SK-N-SH (cell line): Measurements from ENCODE around the gene PRRT4. TPM values are rescaled to one million over a fixed set of nuclear protein-coding genes. Genes with fewer than 3 reads are reported as not detected.

Experiments used
- CTCF ChIA-PET: fragments of 300-600, 350-600 bp; formaldehyde crosslinking; extraction: SDS; loops from one replicate; lab custom pipeline; 2021; lab: Yijun Ruan, JAX
- POLR2A ChIA-PET: fragments of 350-600 bp; sonication (Branson Sonifier 250); formaldehyde crosslinking; extraction: SDS; loops from one replicate; lab custom pipeline; 2020; ENCODE audit warnings: antibody characterized with exemption, inconsistent platforms; lab: Yijun Ruan, JAX
- DNase-seq: peaks from one replicate; pipeline ENCODE4 v3.0.0; 2012
- H2AFZ ChIP-seq: fragments of 200-600 bp; sonication (generic); 2 replicates; pipeline ENCODE4 v1.8.1; 2016; ENCODE audit warnings: antibody characterized with exemption, mild to moderate bottlenecking, low read depth
- H3F3A ChIP-seq: fragments of 200-600 bp; sonication (generic); replicated peaks from 2 replicates; pipeline ENCODE3; 2016; ENCODE audit warnings: antibody characterized with exemption, mild to moderate bottlenecking; ENCODE audit not compliant: insufficient read depth
- H3K27ac ChIP-seq, 2 experiments: fragments of 200-500 bp in 1 of 2; fragments of 200-600 bp in 1 of 2; sonication (Bioruptor generic) in 1 of 2; sonication (generic), shearing (Covaris generic) in 1 of 2; 2 replicates each; pipeline versions ENCODE4 v1.5.1 to v1.6.1; 2014 to 2016; ENCODE audit warnings: low read depth in 2 of 2, inconsistent platforms in 1 of 2, low read length in 1 of 2, mild to moderate bottlenecking in 1 of 2, mixed read lengths in 1 of 2
- H3K27me3 ChIP-seq: fragments of 200-600 bp; sonication (generic), shearing (Covaris generic); 2 replicates; pipeline ENCODE4 v1.6.1; 2016; ENCODE audit warnings: mixed run types; ENCODE audit not compliant: insufficient read depth
- H3K36me3 ChIP-seq, 2 experiments: fragments of 200-500 bp in 1 of 2; fragments of 200-600 bp in 1 of 2; sonication (Bioruptor generic) in 1 of 2; sonication (generic) in 1 of 2; replicated peaks in 1 of 2; 2 replicates each; pipeline versions ENCODE3 to v1.5.1; 2014 to 2016; ENCODE audit warnings: low read length in 1 of 2, mild to moderate bottlenecking in 1 of 2; ENCODE audit not compliant: insufficient read depth in 2 of 2, control insufficient read depth in 1 of 2
- H3K4me1 ChIP-seq, 2 experiments: fragments of 200-500 bp in 1 of 2; fragments of 200-600 bp in 1 of 2; sonication (Bioruptor generic) in 1 of 2; sonication (generic), shearing (Covaris generic) in 1 of 2; 2 replicates each; pipeline versions ENCODE4 v1.5.1 to v1.6.1; 2014 to 2016; ENCODE audit warnings: low read depth in 1 of 2, low read length in 1 of 2, mixed run types in 1 of 2; ENCODE audit not compliant: insufficient read depth in 2 of 2, control insufficient read depth in 1 of 2
- H3K4me2 ChIP-seq: fragments of 200-600 bp; sonication (generic), shearing (Covaris generic); 2 replicates; pipeline ENCODE4 v1.6.1; 2017; ENCODE audit warnings: mixed run types
- H3K4me3 ChIP-seq, 2 experiments: fragments of 200-500 bp in 1 of 2; fragments of 200-600 bp in 1 of 2; sonication (Bioruptor generic) in 1 of 2; sonication (generic), shearing (Covaris generic) in 1 of 2; 2 replicates each; pipeline versions ENCODE4 v1.5.1 to v1.8.1; 2014 to 2016; ENCODE audit warnings: low read depth in 2 of 2, inconsistent platforms in 1 of 2, low read length in 1 of 2, mild to moderate bottlenecking in 1 of 2, mixed read lengths in 1 of 2, moderate library complexity in 1 of 2
- H3K79me2 ChIP-seq: fragments of 200-600 bp; sonication (generic); 2 replicates; pipeline ENCODE4 v1.8.1; 2017; ENCODE audit warnings: mild to moderate bottlenecking; ENCODE audit not compliant: insufficient read depth
- H3K9ac ChIP-seq: fragments of 200-600 bp; sonication (generic); 2 replicates; pipeline ENCODE4 v1.6.1; 2017; ENCODE audit warnings: mixed run types
- H3K9me2 ChIP-seq: fragments of 200-600 bp; sonication (generic); 2 replicates; pipeline ENCODE4 v1.6.1; 2017; ENCODE audit warnings: mixed run types
- H3K9me3 ChIP-seq: fragments of 200-600 bp; sonication (generic); 2 replicates; pipeline ENCODE4 v1.6.1; 2017; ENCODE audit warnings: mixed run types, mild to moderate bottlenecking, moderate library complexity
- H4K20me1 ChIP-seq: fragments of 200-600 bp; sonication (generic); 2 replicates; pipeline ENCODE4 v1.6.1; 2017; ENCODE audit warnings: mild to moderate bottlenecking, mixed run types; ENCODE audit not compliant: insufficient read depth
- CHD2 ChIP-seq: fragments of 150-350 bp; IDR thresholded peaks from 2 replicates; pipeline ENCODE4 v1.6.1; 2018; ENCODE audit warnings: low read length; ENCODE audit not compliant: partially characterized antibody
- FOSL2 ChIP-seq: IDR thresholded peaks from 2 replicates; pipeline ENCODE4 v1.4.0; 2012; ENCODE audit warnings: low read depth, mild to moderate bottlenecking, moderate library complexity, borderline replicate concordance
- FOXJ3 ChIP-seq: sonication (generic); formaldehyde crosslinking; IDR thresholded peaks from 2 replicates; pipeline ENCODE4 v1.5.1; 2020; ENCODE audit warnings: mild to moderate bottlenecking, missing genetic modification reagents
- FOXM1 ChIP-seq: IDR thresholded peaks from 2 replicates; pipeline ENCODE4 v1.4.0; 2012; ENCODE audit warnings: low read depth, mild to moderate bottlenecking
- GABPA ChIP-seq: IDR thresholded peaks from 2 replicates; pipeline ENCODE4 v1.4.0; 2012; ENCODE audit warnings: low read depth, mild to moderate bottlenecking
- GATA2 ChIP-seq: sonication (generic); formaldehyde crosslinking; IDR thresholded peaks from 2 replicates; pipeline ENCODE4 v1.5.0; 2020; ENCODE audit warnings: mild to moderate bottlenecking, missing genetic modification reagents
- MAX ChIP-seq: IDR thresholded peaks from 2 replicates; pipeline ENCODE4 v1.4.0; 2012; ENCODE audit warnings: low read depth
- MXI1 ChIP-seq: IDR thresholded peaks from 2 replicates; pipeline ENCODE4 v1.6.1; 2012; ENCODE audit warnings: mild to moderate bottlenecking, low read depth, low read length, improper control_type of control experiment
- NFIC ChIP-seq: IDR thresholded peaks from 2 replicates; pipeline ENCODE4 v1.4.0; 2012; ENCODE audit warnings: borderline replicate concordance
- NRF1 ChIP-seq: IDR thresholded peaks from 2 replicates; pipeline ENCODE4 v1.6.1; 2012; ENCODE audit warnings: low read depth, mild to moderate bottlenecking, low read length
- REST ChIP-seq: IDR thresholded peaks from 2 replicates; pipeline ENCODE4 v1.6.1; 2012; ENCODE audit warnings: mild to moderate bottlenecking, low read depth, low read length, moderate library complexity
- SIN3A ChIP-seq: IDR thresholded peaks from 2 replicates; pipeline ENCODE4 v1.6.1; 2012; ENCODE audit warnings: low read depth, mild to moderate bottlenecking, low read length, moderate library complexity, borderline replicate concordance
- TAF1 ChIP-seq: IDR thresholded peaks from 2 replicates; pipeline ENCODE4 v1.6.1; 2012; ENCODE audit warnings: low read depth, mild to moderate bottlenecking, low read length, moderate library complexity, borderline replicate concordance
- TEAD4 ChIP-seq: IDR thresholded peaks from 2 replicates; pipeline ENCODE4 v1.4.0; 2012; ENCODE audit warnings: mild to moderate bottlenecking, borderline replicate concordance; ENCODE audit not compliant: insufficient read depth
- YY1 ChIP-seq: IDR thresholded peaks from 2 replicates; pipeline ENCODE4 v1.4.0; 2012; ENCODE audit warnings: low read depth, mild to moderate bottlenecking
- WGBS: methylation state at CpG from one replicate; pipeline ENCODE4 v1.1.6; 2017; ENCODE audit warnings: low lambda C conversion rate; 5-methylcytosine and 5-hydroxymethylcytosine counted together
- polyA plus RNA-seq, 3 experiments: library from polyadenylated mRNA; depleted of rRNA; stranded (reverse); fragments of >200 nt; gene quantifications; 2 replicates each; pipeline ENCODE4 v1.2.3, GENCODE V29; 2012
- TF ChIP-seq, protein P1 (sequence below): fragments of 200-600 bp; sonication (generic); IDR thresholded peaks from 2 replicates; pipeline ENCODE4 v1.6.1; 2017; ENCODE audit warnings: antibody characterized with exemption, mild to moderate bottlenecking, moderate library complexity
- TF ChIP-seq, protein P2 (sequence below): fragments of 150-350 bp; IDR thresholded peaks from 2 replicates; pipeline ENCODE4 v1.6.1; 2016; ENCODE audit warnings: mild to moderate bottlenecking, low read depth, low read length
- TF ChIP-seq, protein P3 (sequence below): IDR thresholded peaks from 2 replicates; pipeline ENCODE4 v1.4.0; 2012; ENCODE audit warnings: low read depth, borderline replicate concordance

Gene PRRT4
- polyA plus RNA-seq, 1 of the 3 experiments (the other 2 are of a cell fraction) = 1.5 TPM

DNA sequence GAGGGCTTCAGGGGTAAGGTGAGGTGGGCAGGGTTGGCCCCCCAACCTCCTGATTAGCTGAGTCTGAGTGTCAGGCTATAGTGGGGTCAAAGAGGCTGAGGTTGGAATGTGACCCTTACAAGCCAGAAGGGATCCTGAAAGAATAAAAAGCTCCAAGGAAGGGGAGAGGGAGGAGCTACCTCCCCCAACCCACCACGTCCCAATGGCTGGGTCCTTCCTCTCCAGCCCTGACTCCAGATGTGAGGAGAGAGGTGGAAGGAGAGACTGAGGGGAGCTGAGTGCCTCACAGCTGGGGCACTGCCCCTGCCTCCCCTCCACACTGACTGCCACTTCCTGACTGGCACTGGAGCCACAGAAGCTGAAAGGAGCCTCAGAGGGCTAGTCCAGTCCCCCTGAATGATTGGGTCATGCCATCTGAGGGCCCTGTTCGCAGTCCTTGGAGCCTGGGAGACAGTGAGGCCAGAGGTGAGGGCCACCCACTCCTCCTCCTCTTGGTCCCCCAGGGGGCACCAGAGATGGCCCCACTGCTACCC is 27.7 kb upstream of the PRRT4 start:
- H3K9ac ChIP-seq = no peak overlapping the region
- no peaks in the 10 kb centered on the region for H3K9me3 ChIP-seq
- no peaks in the 10 kb centered on the region for H3K9me2 ChIP-seq
- H3K27me3 ChIP-seq = no peaks in the 10 kb centered on the region
- ChIA-PET CTCF (interaction anchor here (0.8 to 50.3 kb wide), 9 partner anchors 10 to 369 kb away, joined by 3 to 1901 read pairs (median 20); partner anchors contain the start of genes HILPDA, IMPDH1, PRRT4 and RBM28), POLR2A (interaction anchor here (1.1 to 6.6 kb wide), 3 partner anchors 32 to 45 kb away, joined by 6 to 107 read pairs (median 8); partner anchors contain the start of gene RBM28)
- no peaks in the 10 kb centered on the region for H4K20me1 ChIP-seq
- peak; percentile 56 for DNase-seq
- H3K4me3 ChIP-seq = no peak overlapping the region
- no peak overlapping the region for H3K27ac ChIP-seq
- H3K4me1 ChIP-seq = peaks cover 0 to 31% of the 10 kb centered on the region in 2 experiments; a peak in 1 of 4 replicates
- no peak for TF ChIP-seq GABPA
- TF ChIP-seq, protein P1, sequence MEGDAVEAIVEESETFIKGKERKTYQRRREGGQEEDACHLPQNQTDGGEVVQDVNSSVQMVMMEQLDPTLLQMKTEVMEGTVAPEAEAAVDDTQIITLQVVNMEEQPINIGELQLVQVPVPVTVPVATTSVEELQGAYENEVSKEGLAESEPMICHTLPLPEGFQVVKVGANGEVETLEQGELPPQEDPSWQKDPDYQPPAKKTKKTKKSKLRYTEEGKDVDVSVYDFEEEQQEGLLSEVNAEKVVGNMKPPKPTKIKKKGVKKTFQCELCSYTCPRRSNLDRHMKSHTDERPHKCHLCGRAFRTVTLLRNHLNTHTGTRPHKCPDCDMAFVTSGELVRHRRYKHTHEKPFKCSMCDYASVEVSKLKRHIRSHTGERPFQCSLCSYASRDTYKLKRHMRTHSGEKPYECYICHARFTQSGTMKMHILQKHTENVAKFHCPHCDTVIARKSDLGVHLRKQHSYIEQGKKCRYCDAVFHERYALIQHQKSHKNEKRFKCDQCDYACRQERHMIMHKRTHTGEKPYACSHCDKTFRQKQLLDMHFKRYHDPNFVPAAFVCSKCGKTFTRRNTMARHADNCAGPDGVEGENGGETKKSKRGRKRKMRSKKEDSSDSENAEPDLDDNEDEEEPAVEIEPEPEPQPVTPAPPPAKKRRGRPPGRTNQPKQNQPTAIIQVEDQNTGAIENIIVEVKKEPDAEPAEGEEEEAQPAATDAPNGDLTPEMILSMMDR = 0 out of 2 replicates have a peak, but pooled peaks have one; percentile 11
- WGBS = 67% methylated on average over 2 of the region's 2 CpGs
- H3K79me2 ChIP-seq = no peaks in the 10 kb centered on the region
- no peak overlapping the region for H2AFZ ChIP-seq
- peaks cover 8% of the 10 kb centered on the region for H3F3A ChIP-seq
- no peak overlapping the region for H3K4me2 ChIP-seq
- peaks cover 5 to 19% of the 10 kb centered on the region in 2 experiments for H3K36me3 ChIP-seq

DNA sequence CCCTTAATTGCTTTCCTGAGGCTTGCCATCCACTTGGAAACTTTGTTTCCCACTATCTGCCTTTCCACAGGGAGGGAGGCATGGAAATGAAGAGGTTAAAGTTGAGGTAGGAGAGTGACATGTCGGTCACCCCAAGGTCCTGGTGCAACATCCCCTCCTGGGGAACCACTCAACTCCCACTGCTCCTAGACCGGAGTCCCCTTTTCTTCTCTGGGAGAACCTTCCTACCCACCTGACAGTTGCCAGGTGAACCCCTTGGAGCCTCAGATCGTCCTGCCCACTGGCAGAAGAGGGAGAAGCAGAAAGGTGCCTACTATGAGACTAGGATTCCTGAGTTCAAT is 26.6 kb upstream of the PRRT4 start:
- Histone ChIP-seq H3K9me2 (no peaks in the 10 kb centered on the region), H3K79me2 (no peaks in the 10 kb centered on the region), H3F3A (peaks cover 8% of the 10 kb centered on the region), H3K4me2 (no peak overlapping the region), H3K4me1 (peaks cover 0 to 35% of the 10 kb centered on the region in 2 experiments; a peak in 1 of 4 replicates), H3K36me3 (peaks cover 5 to 11% of the 10 kb centered on the region in 2 experiments), H3K4me3 (no peak overlapping the region), H3K9ac (no peak overlapping the region), H3K27ac (peak overlapping the region in 1 of 2 experiments; percentile 41; a peak in 1 of 4 replicates), H4K20me1 (no peaks in the 10 kb centered on the region), H3K9me3 (no peaks in the 10 kb centered on the region), H2AFZ (no peak overlapping the region), H3K27me3 (no peaks in the 10 kb centered on the region)
- TF ChIP-seq MXI1 = no peak
- TF ChIP-seq GABPA = no peak
- no peak for TF ChIP-seq YY1
- TF ChIP-seq, protein P2, sequence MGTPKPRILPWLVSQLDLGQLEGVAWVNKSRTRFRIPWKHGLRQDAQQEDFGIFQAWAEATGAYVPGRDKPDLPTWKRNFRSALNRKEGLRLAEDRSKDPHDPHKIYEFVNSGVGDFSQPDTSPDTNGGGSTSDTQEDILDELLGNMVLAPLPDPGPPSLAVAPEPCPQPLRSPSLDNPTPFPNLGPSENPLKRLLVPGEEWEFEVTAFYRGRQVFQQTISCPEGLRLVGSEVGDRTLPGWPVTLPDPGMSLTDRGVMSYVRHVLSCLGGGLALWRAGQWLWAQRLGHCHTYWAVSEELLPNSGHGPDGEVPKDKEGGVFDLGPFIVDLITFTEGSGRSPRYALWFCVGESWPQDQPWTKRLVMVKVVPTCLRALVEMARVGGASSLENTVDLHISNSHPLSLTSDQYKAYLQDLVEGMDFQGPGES = no peak
- TF ChIP-seq, protein P3, sequence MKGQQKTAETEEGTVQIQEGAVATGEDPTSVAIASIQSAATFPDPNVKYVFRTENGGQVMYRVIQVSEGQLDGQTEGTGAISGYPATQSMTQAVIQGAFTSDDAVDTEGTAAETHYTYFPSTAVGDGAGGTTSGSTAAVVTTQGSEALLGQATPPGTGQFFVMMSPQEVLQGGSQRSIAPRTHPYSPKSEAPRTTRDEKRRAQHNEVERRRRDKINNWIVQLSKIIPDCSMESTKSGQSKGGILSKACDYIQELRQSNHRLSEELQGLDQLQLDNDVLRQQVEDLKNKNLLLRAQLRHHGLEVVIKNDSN = no peak
- TF ChIP-seq TAF1 = no peak
- TF ChIP-seq NFIC = no peak
- no peak for TF ChIP-seq FOXM1
- no peak for TF ChIP-seq REST
- no peak for TF ChIP-seq FOSL2
- no peak for TF ChIP-seq NRF1
- TF ChIP-seq TEAD4 = no peak
- no peak for TF ChIP-seq GATA2 (CRISPR knock-in tag)
- no peak for TF ChIP-seq FOXJ3 (CRISPR knock-in tag)
- no peak for TF ChIP-seq CHD2
- no peak for TF ChIP-seq MAX
- no peak for TF ChIP-seq SIN3A
- POLR2A ChIA-PET = interaction anchor here (0.5 to 6.6 kb wide), 5 partner anchors 15 to 43 kb away, joined by 5 to 107 read pairs (median 19); partner anchors contain the start of genes PRRT4 and RBM28
- 60% methylated on average over 3 of the region's 3 CpGs for WGBS
- CTCF ChIA-PET = interaction anchor here (0.5 to 50.3 kb wide), 17 partner anchors 9 to 121 kb away, joined by 3 to 1901 read pairs (median 6); partner anchors contain the start of genes IMPDH1, PRRT4 and RBM28
- peak; percentile 53 for DNase-seq
